ENCODE data around the gene ZCCHC14. TPM values are rescaled to one million over a fixed set of nuclear protein-coding genes. Genes with fewer than 3 reads are reported as not detected.

Gene ZCCHC14
- total and polyA plus RNA-seq, 2 of the 13 experiments (the other 11 are each of a cell fraction or from before 2014, with no cell fraction given) = 12.4 to 12.5 TPM

GRCh38 chr16:87469169-87469568 lies 23.7 kb downstream of the ZCCHC14 start:
- DNase-seq (ENCODE audit: low spot score) (no peak), ATAC-seq (no peak), FAIRE-seq (no peak)
- H3K27me3 ChIP-seq (ENCODE audit: control insufficient read depth in 1 of 2, insufficient read depth in 2 of 2, low read length in 2 of 2) = no peaks in the 10 kb centered on the region
- no peak overlapping the region for H3K9ac ChIP-seq (ENCODE audit: insufficient read depth, low read depth, low read length)
- H2AFZ ChIP-seq (ENCODE audit: low read length) = no peak overlapping the region
- in situ Hi-C loops (cut with HindIII; ENCODE audit: extremely low pct_ligation_motif_present, low pct_unique_long_range_greater_than_20kb) = no loop called here
- H3K9me3 ChIP-seq (ENCODE audit: low read length) = no peaks in the 10 kb centered on the region
- TF ChIP-seq JUND (CRISPR knock-in tag; IDR thresholded peaks at IDR 0.05) (no peak), ZNF709 (CRISPR knock-in tag; IDR thresholded peaks at IDR 0.05) (no peak), MBNL3 (CRISPR knock-in tag; conservative IDR thresholded peaks at IDR 0.05) (no peak), ATRX (CRISPR knock-in tag; IDR thresholded peaks at IDR 0.05; ENCODE audit: borderline replicate concordance) (no peak), ZSCAN21 (CRISPR knock-in tag; IDR thresholded peaks at IDR 0.05; ENCODE audit: borderline replicate concordance) (no peak)
- peaks cover 85% of the 10 kb centered on the region for H3K4me1 ChIP-seq (ENCODE audit: insufficient read depth, low read length)
- BruUV-seq (replicated peaks) = no TSS peak
- no peak overlapping the region for H3K27ac ChIP-seq (ENCODE audit: extremely low read length, insufficient read depth, low read length)
- WGBS (ENCODE audit: low lambda C conversion rate) = 90% methylated on average over 11 of the region's 11 CpGs
- peaks cover 45% of the 10 kb centered on the region for H4K20me1 ChIP-seq (ENCODE audit: insufficient read depth, low read length)
- H3K4me3 ChIP-seq (replicated peaks in 1 of 3; ENCODE audit: insufficient read depth in 1 of 3, low read depth in 2 of 3, low read length in 3 of 3) = no peak overlapping the region
- H3K4me2 ChIP-seq (ENCODE audit: low read depth, low read length) = no peak overlapping the region
- peaks cover 5 to 17% of the 10 kb centered on the region in 2 experiments; a peak in 3 of 5 replicates for H3K36me3 ChIP-seq (replicated peaks in 1 of 2; ENCODE audit: control insufficient read depth in 1 of 2, insufficient read depth in 2 of 2, low read length in 2 of 2)
- CTCF ChIA-PET (ENCODE audit: low intra/inter-chr PET ratio, low total read pairs) = no interaction called here
- POLR2A ChIA-PET = no interaction called here
- peaks cover 95% of the 10 kb centered on the region for H3K79me2 ChIP-seq (ENCODE audit: insufficient read depth, low read length)
- intact Hi-C loops (cut with micrococcal nuclease; ENCODE audit: unreplicated experiment) = no loop called here

DNA sequence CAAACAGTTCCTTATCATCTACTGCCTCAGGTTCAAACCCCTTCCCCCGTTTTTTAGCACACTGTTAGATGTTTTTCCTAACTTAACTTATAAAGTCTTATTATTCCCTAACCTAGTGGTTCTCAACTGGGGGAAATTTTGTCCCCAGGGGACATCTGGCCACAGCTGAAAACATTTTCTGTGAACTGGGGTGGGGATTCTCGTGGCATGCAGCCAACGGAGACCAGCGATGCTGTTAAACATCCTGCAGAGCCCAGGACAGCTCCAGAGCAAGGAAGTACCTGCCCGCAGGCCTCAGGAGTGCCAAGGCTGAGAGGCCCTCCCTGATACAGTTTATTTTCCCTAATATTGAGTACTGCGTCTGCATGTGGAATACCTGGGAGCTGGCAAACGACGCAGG lies 24.3 kb downstream of the ZCCHC14 start:
- Histone ChIP-seq H4K20me1 (ENCODE audit: insufficient read depth, low read length) (peaks cover 40% of the 10 kb centered on the region), H3K9ac (ENCODE audit: insufficient read depth, low read depth, low read length) (no peak overlapping the region), H2AFZ (ENCODE audit: low read length) (no peak overlapping the region), H3K4me2 (ENCODE audit: low read depth, low read length) (no peak overlapping the region), H3K27me3 (ENCODE audit: control insufficient read depth in 1 of 2, insufficient read depth in 2 of 2, low read length in 2 of 2) (no peaks in the 10 kb centered on the region), H3K79me2 (ENCODE audit: insufficient read depth, low read length) (peaks cover 95% of the 10 kb centered on the region), H3K4me3 (replicated peaks in 1 of 3; ENCODE audit: insufficient read depth in 1 of 3, low read depth in 2 of 3, low read length in 3 of 3) (no peak overlapping the region), H3K36me3 (replicated peaks in 1 of 2; ENCODE audit: control insufficient read depth in 1 of 2, insufficient read depth in 2 of 2, low read length in 2 of 2) (peaks cover 4 to 11% of the 10 kb centered on the region in 2 experiments; a peak in 2 of 5 replicates), H3K4me1 (ENCODE audit: insufficient read depth, low read length) (peaks cover 85% of the 10 kb centered on the region), H3K27ac (ENCODE audit: extremely low read length, insufficient read depth, low read length) (no peak overlapping the region), H3K9me3 (ENCODE audit: low read length) (no peaks in the 10 kb centered on the region)
- no peak for DNase-seq (ENCODE audit: low spot score)
- 89% methylated on average over 8 of the region's 8 CpGs for WGBS (ENCODE audit: low lambda C conversion rate)
- POLR2A ChIA-PET = no interaction called here
- intact Hi-C loops (cut with micrococcal nuclease; ENCODE audit: unreplicated experiment) = no loop called here
- FAIRE-seq = no peak
- no TSS peak for BruUV-seq (replicated peaks)
- in situ Hi-C loops (cut with HindIII; ENCODE audit: extremely low pct_ligation_motif_present, low pct_unique_long_range_greater_than_20kb) = no loop called here
- CTCF ChIA-PET (ENCODE audit: low intra/inter-chr PET ratio, low total read pairs) = no interaction called here
- ATAC-seq = no peak
- no peak for TF ChIP-seq HMGA1 (CRISPR knock-in tag; conservative IDR thresholded peaks at IDR 0.05)
- TF ChIP-seq SOX5 (CRISPR knock-in tag; IDR thresholded peaks at IDR 0.05; ENCODE audit: borderline replicate concordance) = no peak
- TF ChIP-seq, protein P1, sequence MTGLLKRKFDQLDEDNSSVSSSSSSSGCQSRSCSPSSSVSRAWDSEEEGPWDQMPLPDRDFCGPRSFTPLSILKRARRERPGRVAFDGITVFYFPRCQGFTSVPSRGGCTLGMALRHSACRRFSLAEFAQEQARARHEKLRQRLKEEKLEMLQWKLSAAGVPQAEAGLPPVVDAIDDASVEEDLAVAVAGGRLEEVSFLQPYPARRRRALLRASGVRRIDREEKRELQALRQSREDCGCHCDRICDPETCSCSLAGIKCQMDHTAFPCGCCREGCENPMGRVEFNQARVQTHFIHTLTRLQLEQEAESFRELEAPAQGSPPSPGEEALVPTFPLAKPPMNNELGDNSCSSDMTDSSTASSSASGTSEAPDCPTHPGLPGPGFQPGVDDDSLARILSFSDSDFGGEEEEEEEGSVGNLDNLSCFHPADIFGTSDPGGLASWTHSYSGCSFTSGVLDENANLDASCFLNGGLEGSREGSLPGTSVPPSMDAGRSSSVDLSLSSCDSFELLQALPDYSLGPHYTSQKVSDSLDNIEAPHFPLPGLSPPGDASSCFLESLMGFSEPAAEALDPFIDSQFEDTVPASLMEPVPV (CRISPR knock-in tag; IDR thresholded peaks at IDR 0.05) = no peak
- no peak for TF ChIP-seq CENPT (CRISPR knock-in tag; IDR thresholded peaks at IDR 0.05; ENCODE audit: low read depth)
- TF ChIP-seq MIXL1 (CRISPR knock-in tag; IDR thresholded peaks at IDR 0.05) = no peak
- no peak for TF ChIP-seq BHLHE40 (IDR thresholded peaks at IDR 0.05; ENCODE audit: low read length)
- TF ChIP-seq NFIB (CRISPR knock-in tag; IDR thresholded peaks at IDR 0.05; ENCODE audit: borderline replicate concordance) = no peak
- no peak for TF ChIP-seq ZNF281 (CRISPR knock-in tag; IDR thresholded peaks at IDR 0.05; ENCODE audit: borderline replicate concordance)
- TF ChIP-seq NFYC (CRISPR knock-in tag; IDR thresholded peaks at IDR 0.05) = no peak
- TF ChIP-seq U2AF2 (IDR thresholded peaks at IDR 0.05; ENCODE audit: low read depth, low read length) = no peak
- TF ChIP-seq ZNF326 (CRISPR knock-in tag; IDR thresholded peaks at IDR 0.05; ENCODE audit: borderline replicate concordance) = no peak
- no peak for TF ChIP-seq ZNF703 (CRISPR knock-in tag; IDR thresholded peaks at IDR 0.05; ENCODE audit: borderline replicate concordance)

Measured in HepG2 (cell line).